ENCODE results near the gene CANT1.

- TF ChIP-seq CTCF (IDR thresholded peaks at IDR 0.05) (no peak), ZFX (IDR thresholded peaks at IDR 0.05; ENCODE audit: borderline replicate concordance) (no peak)
These were observed 47.1 kb downstream of the CANT1 start for GRCh38 chr17:78962345-78962983.

Measured in 22Rv1 (cell line).